ENCODE results near the gene AGFG2.
"Not testable (repeated sequence)": the region's sequence is repeated elsewhere in the genome, so short reads cannot be mapped to it uniquely, and the experiment has no call there.

The AGFG2 gene

DNA sequence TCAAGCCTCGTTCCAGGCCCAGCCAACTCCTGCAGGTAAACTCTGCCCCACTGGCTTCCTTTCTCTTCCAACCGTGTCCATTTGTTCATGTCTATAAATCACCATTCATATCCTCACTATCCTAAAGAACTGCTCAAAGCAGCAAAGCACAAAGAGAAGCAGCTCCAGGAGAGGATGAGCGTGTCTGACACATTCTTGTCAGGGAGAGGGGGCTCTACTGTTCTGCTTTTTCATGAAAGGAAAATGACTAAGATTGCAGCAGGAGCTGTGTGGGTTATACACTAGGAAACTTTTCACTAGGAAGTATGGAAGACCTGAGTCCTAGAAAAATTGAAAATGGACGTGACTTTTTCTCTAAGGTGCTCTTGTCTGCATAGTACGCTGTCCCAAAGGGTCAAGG lies 16.7 kb downstream of the AGFG2 start:
- no peak for DNase-seq

DNA sequence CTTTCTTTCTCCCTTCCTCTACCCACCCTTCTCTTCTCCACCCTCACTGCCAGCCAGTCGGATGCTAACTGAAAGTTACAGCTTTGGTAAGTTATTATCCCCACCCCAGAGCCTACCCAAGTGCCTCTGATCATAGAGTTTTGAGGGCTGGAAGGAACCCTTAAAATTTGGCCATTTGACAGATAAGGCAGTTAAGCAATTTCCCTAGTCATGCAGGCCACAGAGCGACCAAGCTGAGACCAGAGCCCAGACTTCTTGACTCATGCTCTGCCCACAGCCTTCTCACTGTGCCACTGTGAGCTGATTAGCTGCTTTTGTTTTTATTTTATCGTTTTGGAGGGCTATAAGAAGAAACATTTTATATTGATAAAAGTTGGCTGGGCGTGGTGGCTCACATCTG lies 17.5 kb downstream of the AGFG2 start:
- DNase-seq: no peak

DNA sequence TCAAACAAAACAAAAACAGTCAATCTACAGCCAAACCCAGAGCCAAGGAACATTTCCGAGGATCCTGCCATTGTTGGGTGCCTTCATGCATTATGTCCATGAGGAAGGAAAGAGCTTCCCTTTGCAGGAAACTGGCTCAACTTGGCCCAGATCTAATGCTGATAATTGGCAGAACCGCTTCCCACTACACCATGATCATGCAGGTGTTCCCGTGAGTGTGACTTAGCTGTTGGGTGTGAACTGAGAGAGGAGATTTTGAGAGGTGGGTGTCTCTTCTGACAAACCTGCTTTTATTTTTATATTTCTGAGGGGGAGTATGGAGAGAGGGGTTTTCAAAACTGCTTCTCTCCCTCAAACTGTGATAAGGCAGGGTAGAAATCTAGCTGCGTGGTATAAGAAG lies 20.1 kb downstream of the AGFG2 start:
- no peak for DNase-seq

DNA sequence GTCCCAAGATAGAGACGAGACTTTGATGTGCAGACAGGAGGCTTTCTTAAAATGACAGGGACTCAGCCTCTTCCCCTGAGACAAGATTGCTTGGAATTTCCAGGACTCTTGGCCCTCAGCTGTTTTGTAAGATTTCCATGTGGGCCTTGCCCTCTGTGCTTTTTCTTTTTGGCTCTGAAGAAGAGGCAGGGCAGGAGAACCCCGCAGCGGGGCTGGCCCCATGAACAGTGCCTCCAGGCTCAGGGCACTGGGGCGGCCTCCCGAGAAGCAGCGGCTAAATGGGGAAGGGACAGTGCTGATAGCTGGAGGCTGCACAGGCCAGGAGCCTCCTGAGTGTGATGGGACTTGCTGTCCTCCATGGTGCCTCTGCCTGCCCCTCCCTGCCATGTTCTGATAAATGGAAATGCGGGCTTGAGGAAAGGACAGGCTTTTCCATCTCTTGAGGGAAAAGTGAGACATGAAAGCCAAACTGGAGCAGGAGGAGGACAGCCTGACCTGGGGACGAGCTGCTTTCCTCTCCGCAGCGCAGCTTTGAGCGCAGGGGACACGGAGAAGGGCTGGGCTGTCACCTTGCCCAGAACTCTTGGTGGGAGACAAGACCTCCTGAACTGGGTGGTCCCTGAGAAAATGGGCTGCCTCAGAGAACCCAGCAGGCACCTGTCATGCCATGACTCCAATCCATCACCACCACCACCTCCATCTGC lies 22.6 kb downstream of the AGFG2 start:
- DNase-seq: no peak

DNA sequence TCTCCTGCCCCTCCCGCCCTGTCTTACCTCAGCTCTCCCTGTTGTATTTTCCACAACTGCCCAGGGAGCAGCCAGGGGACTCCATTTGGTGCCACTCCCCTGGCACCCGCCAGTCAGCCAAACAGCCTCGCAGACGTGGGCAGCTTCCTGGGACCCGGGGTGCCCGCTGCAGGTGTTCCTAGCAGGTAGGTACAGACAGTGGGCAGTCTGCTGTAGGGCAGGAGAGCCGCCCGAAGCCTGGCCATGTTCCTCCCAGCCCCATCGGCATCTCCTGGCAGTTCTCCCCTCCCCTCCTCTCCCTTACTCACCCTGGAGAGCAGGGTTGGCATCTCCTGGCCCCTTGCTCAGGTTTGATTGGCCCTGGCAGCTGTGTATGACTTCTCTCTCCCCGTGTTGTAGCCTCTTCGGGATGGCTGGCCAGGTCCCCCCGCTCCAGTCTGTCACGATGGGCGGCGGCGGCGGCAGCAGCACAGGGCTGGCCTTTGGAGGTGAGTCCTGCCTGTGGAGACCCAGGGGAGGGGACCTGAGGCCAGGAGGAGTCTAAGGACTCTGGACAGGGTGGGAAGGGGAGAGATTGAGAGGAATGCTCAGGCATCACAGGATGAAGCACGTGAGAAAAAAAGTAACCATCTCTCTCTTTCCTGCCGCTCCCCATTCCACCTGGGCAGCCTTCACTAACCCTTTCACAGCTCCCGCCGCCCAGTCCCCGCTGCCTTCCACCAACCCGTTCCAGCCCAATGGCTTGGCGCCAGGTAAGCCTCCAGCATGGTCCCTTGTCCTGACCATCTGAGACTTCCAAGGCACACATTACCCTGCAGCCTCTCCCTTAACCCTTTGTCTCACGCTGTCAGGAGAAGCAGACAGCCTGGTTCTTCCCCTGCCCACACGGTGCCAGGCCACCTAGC lies 23.4 kb downstream of the AGFG2 start:
- no peak for DNase-seq

DNA sequence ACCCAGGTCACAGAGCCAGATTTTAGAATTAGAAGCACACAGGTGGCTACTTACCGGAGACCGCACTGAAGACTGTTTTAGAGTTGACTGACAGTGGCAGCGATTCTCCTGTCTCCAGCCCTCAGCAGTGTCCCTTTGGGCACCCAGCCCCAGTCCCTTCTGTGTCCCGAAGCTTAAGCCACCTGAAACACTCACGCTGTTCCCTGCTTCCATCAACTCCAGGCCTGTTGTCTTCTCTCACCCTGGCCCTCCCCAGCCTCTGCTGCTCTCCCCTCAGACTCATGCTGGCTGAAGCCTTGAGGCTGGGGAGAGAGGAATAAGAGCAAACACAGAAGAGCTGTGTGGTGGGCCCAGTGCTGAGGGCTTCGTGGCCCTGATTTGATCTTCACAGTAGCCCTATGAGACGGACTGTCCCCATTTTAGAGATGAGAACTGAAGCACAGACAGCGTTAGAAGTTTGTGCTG lies 24.1 kb downstream of the AGFG2 start:
- DNase-seq: no peak

DNA sequence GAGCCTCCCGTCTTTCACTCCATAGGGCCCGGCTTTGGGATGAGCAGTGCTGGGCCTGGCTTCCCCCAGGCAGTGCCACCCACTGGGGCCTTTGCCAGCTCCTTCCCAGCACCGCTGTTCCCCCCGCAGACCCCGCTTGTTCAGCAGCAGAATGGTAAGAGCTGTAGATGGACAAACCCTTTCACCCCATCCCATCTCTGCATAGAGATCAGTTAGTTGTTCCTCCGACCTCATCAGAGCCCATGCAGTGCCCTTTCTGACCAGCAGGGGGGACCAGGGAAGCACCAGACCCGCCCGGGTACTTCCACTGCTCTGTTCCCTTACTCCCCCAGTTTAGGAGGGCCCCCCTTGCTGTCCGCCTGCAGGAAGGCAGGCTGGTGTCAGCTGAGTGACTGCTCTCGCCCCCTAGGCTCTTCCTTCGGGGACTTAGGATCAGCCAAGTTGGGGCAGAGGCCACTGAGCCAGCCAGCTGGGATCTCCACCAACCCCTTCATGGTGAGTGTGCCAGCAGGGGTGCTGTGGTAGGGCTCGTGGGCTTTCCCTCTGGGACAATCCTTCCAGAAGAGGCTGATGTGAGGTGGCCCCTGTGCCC lies 24.9 kb downstream of the AGFG2 start:
- peak; percentile 75 for DNase-seq

DNA sequence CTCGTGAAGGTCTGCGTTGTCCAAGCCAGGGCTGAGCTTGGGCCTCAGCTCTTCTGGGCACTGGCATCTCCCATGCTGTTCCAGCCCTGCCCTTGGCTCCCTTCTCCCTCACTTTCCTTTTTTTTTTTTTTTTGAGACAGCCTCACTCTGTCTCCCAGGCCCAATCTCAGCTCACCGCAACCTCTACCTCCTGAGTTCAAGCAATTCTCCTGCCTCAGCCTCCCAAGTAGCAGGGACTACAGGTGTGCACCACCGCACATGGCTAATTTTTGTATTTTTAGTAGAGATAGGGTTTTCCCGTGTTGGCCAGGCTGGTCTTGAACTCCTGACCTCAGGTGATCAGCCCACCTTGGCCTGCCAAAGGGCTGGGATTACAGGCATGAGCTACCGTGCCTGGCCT lies 25.4 kb downstream of the AGFG2 start:
- DNase-seq: not testable (repeated sequence)

DNA sequence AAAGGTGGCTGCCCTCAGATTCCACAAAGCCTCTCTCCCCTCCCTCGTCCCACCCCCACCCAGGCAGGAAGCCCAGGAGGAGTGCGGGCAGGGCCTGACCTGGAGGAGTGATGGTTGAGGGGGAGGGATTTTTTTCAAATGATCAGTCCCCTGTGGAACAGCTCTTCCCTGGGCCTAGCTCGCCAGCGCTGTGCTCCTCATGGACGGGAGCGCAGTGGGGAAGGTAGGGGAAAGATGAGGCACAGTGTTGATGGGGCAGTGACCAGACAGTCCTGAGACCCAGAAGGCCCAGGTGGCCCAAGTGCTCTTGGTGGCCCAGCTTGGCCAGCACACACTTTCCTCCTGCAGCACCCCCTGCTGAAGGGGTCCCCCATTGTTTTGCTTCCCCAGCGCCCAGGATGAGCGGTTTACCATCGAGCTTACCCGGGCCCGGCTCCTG lies 26.1 kb downstream of the AGFG2 start:
- no peak for DNase-seq

DNA sequence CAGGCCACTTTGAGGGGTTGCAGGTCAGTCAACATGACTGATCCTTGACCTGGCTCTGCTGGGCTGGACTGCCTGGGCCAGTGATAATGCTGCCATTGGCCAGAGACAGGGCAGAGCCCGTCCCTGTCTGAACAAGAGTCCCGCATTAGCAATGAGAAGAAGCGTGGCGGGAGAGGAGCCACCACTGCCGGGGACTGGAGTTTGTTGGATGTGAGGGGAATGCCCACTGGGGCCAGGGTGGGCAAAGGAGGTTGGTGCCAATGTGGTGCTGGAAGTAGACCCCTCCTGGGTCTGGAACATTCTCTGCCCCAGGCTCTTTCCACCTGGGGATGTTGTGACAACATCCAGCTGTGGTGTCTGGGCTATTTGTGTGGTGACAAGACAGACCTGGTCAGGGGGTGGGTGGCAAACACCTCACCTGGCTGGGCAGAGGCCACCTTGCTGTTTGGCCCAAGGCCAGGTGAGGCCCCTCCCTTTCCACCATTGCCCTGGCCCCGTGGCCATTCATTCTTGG lies 27.1 kb downstream of the AGFG2 start:
- no peak for DNase-seq

DNA sequence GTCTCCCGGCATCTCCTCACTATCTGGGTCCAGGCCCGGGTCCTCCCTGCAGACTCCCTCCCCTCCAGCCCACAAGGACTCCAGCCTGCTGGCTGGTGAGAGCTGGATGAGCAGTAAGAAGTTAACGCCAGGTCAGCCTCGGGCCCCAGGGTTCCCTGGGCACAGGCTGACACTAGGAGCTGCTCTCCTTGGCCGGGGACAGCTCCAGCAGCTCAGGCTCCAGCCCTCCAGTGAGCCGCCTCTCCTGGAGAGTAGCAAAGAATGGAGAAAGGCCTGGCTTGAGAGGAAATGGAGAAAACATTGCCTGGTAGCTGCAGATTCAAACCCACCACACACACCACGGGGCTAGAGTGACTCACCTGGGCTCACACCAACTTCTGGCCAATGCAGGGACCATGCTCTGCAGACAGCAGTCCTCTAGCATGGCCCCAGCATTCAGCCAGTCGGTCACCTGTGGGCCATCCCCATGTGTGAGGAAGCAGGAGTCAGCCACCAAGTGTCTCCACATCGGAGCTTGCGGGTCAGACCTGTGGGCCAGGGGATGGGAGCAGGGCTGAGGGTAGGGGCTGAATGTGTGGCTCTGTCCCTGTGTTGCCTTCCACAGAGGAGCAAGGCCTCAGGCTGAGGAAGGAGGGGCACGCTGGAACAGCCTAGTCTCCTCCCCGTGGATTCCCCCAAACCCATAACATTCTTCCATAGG lies 28.2 kb downstream of the AGFG2 start:
- no peak for DNase-seq

DNA sequence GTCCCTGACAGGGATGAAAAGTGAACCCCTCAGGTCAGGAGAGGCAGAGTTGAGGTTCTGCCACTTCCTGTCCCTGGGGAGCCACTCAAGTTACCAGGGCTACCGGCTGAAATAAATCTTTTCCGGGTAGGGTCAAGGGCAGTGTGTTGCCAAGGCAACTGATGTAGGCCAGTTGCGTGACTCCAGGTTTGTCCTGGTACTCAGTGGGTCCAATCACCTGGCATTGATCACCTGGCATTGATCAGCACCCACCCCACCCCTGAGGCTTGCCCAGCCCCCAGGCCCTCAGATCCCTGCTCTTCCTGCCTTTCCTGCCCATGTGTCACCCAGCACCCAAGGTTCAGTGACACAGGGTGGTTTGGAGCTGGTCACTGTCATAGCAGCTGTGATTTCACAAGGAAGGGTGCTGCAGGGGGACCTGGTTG lies 28.8 kb downstream of the AGFG2 start:
- DNase-seq: no peak

DNA sequence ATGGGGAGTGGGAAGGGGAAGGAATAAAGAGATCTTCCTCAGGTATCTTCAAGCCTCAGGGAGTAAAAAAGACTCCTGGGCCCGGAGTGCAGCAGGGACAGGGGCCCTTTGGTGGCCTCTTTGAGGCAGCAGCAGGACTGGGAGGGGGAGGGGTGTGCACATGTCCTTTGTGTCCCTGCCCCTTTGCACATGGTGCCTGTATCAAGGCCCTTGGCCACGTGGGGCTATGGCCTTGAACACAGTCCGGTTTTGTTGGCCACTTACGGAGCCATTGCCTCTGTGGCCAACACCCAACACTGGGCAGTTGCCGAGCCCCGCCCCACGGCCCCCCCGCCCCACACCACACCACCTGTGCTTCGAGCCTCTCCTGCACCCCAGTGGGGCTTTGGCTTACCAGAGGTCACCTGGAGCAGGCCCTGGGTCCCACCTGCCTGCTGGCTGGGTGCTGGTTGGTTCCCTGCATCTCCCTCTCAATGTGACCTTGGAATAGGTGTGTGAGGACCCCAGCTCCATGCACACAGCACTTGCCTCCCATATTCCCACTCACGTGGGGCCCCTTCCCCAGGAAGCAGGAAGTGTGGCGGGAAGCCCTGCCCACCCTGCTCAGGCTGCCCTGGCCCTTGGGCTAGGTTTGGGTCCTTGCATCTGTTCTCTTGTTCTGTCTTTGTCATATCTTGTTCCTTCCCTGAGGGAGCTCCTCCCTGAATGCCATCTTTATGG lies 29.3 kb downstream of the AGFG2 start:
- DNase-seq: no peak

DNA sequence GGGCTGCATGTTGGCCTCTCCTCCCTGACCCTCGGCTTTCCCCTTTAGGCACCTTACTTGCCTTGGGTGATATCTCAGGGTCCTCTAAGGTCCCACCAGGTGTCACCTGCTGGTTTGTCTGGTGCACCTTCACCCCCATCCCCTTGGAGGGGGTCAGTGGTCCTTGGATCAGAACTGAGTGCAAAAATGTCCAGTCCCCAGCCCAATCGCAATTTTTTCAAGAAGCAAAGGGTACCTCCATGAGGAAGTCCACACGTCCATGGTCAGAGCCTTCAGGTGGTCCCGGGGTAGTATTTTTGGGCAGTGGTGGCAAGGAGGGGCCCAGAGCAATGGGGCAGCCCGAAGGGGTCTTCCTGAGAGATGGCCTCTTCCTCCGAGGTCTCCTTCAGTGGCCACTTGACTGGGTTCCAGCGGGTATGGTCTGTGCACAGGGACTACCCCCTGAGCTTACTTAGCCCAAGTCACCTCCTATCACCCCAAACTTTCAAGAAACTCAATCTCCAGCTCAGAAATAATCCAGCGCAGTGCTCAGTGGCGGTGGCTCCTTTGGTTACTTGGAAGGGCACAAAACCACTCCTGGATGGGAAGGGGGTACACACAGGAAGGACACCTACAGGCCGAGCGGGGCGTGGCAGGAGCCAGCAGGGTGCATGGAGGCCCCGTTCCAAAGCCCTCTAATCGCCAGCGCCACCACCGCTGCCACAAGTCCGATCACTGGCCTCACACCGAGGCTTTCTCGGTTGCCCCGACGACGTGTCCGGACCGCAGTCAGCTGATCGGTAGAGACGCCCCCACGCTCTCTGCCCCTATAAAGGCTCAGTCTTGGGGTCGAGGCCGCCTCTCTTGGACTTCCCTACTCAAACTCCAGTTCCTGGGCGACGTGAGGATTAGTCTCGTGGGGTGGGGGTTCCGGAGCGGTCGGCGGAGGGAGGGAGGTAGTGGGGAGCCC lies 30.2 kb downstream of the AGFG2 start:
- DNase-seq: peak; percentile 43

DNA sequence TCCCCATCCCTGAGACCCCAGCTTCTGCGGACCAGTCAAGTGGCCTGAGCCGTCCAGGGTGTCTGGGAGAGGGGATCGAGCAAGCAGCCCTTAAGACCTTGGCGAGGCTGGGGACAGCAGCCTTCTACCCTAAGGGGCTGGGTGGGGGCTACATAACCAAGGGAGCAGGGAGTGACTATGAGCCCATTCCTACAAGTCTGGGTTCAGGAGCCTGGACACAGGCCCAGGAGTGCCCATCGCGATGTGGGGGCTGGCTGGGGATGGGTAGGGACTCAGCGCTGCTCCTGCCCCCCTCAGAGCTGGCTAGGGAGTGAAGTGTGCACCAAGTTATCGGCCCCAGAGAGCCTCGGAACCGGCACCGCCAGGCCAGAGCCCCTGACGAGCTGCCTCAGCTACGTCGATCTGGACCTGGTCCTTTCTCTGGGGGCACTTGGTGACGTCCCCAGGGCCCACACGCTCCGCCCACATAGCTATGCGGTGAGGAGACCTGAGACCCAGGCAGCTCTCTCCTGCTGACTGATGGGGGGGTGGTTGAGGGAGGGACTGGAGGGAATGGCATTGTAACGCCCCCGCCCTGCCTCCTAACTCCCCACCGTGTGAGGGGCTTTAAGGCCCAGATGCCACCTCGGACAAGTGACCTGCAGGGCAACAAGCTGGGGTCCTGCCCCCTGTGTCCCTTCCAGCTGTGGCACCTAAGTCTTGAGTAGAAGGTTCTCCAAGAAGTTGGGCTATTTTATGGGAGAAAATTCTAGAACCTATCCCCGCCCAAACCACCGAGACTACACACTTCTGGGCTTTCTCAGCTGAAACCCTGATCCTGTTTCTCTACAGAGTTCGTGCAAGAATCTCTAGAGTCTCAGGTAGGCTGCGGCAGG lies 32.2 kb downstream of the AGFG2 start:
- no peak for DNase-seq

DNA sequence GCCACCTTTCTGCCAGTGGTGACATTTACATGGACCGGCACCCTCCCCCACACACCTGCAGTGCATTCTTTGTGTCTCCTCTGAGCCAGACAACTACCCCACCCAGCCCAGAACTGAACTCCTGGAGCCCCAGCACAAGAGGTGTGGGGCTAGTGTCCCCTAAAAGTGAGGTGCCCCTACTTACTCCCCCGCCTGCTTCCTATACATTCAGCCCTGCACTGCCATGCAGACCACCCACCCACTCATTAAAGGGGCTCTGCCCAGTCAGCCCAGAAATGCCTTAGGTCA lies 32.8 kb downstream of the AGFG2 start:
- no peak for DNase-seq

DNA sequence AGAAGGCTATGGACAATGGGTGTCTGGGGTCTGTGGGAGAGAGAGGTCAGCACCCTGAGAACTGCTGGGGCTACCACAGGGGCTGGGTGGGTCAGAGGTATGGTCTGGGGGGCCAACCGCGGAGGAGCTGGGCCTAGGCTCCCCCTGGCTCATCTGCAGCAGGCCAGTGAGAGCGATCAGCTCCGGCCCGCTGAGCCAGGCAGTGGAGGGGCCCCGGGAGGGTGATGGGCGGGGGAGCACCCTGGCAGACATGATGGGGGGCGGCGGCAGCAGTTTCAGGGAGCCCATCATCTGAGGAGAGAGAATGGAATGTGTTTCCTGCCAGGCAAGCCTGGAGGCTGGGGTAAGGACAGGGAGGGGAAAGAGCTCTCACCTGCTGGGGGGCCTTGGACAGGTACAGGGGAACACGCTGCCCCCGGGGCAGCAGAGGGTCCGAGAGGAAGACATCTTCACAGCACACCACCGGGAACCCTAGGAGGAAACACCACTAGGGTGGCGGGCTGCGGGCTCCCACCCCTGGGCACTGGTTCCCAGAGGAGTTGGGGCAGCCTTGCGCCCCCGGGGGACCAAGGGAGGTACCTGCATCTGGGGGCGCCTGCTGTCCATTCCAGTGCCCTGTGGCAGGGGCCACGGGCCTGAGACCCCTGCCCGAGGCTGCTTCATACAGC lies 33.4 kb downstream of the AGFG2 start:
- no peak for DNase-seq

DNA sequence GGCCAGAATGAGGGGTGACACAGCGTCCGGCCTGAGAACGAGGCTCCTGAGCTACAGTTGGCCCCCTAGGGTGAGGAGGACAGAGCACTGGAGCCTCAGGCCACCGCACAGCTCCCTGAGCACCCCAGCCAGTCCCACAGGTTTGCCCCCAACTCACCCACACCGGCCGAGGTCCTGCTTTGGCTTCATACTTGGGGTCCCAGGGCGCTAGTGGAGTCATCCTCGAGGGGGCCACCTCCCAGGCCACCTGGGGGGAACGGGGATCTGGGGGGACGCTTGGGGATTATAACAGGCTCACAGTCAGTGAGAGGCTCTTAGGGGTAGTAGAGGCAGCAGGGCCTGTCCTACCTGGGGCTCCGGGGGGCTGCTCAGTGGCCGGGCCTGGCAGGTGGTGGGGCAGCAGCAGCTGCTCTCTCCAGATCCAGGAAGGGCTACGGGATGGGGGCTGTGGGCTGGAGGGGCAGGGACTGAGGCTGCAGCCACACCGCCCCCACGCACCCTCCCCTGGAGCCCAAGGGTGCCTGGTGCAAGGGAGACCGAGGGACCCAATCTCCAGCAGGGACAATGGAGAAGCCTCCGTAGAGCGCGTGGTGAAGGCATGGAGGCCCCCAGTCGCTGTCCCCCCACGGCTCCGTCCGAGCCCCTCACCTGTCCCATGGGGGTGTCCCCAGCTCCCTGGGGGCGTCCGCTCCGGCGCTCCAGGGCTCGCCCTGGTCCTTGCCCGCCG lies 34.1 kb downstream of the AGFG2 start:
- no peak for DNase-seq
